Kidney (tissue), 14 donors: ENCODE measurements around the gene SIRPA. TPM values are rescaled to one million over a fixed set of nuclear protein-coding genes. Genes with fewer than 3 reads are reported as not detected.

Source experiments
- DNase-seq, 5 donors: peaks; one replicate each; pipeline ENCODE4 v3.0.0-alpha.2; 2013 to 2020
- FAIRE-seq: peaks from 2 replicates; lab custom pipeline; 2012; peaks lifted over from hg19 to GRCh38; lab: Jason Lieb, UNC
- H3K27ac ChIP-seq, 2 donors: one replicate each; pipeline ENCODE4 v1.7.0; 2013; ENCODE audit warnings: low read depth in 2 of 2, low read length in 2 of 2, inconsistent platforms in 1 of 2
- H3K27me3 ChIP-seq: one replicate; pipeline ENCODE4 v1.7.1; 2013; ENCODE audit warnings: low read length, inconsistent platforms; ENCODE audit not compliant: control insufficient read depth, insufficient read depth
- H3K36me3 ChIP-seq, 3 donors: one replicate each; pipeline versions ENCODE4 v1.7.0 to v1.7.1; 2013; ENCODE audit warnings: low read length in 3 of 3, control low read depth in 1 of 3, inconsistent platforms in 1 of 3; ENCODE audit not compliant: insufficient read depth in 3 of 3, control insufficient read depth in 2 of 3
- H3K4me1 ChIP-seq, 3 donors: one replicate each; pipeline versions ENCODE4 v1.7.0 to v1.7.1; 2013; ENCODE audit warnings: low read length in 3 of 3, inconsistent platforms in 1 of 3, low read depth in 1 of 3; ENCODE audit not compliant: control insufficient read depth in 2 of 3, insufficient read depth in 2 of 3
- H3K4me3 ChIP-seq, 3 donors: one replicate each; pipeline versions ENCODE4 v1.7.0 to v1.8.1; 2013; ENCODE audit warnings: low read length in 3 of 3, control low read depth in 1 of 3, inconsistent platforms in 1 of 3
- H3K9ac ChIP-seq, 3 donors: one replicate each; pipeline versions ENCODE4 v1.7.0 to v1.7.1; 2013; ENCODE audit warnings: low read length in 3 of 3, control low read depth in 1 of 3, inconsistent platforms in 1 of 3
- H3K9me3 ChIP-seq, 3 donors: one replicate each; pipeline versions ENCODE4 v1.7.0 to v1.7.1; 2013; ENCODE audit warnings: low read length in 3 of 3, control low read depth in 1 of 3, inconsistent platforms in 1 of 3; ENCODE audit not compliant: control insufficient read depth in 2 of 3, insufficient read depth in 1 of 3
- intact Hi-C: fragments of 100-400 bp; cut with DNase I; formaldehyde crosslinking; loops from one replicate; pipeline ENCODE4 v1.11.1; 2022
- polyA plus RNA-seq: library from polyadenylated mRNA; stranded (reverse); fragments of 350-450 nt; fragmentation: Illumina TruSeq; extraction: RNeasy Lipid Tissue Mini Kit (QIAGEN cat#74804); gene quantifications from one replicate; pipeline ENCODE4 v1.2.3, GENCODE V29; 2014; ENCODE audit warnings: low read depth, low replicate concordance; ENCODE audit not compliant: insufficient read depth
- total RNA-seq: library from RNA; stranded (reverse); fragmentation: NEBNext Ultra II Directional; extraction: Animal tissue kit (Norgen Biotek cat#: 25700); gene quantifications from one replicate; pipeline ENCODE4 v1.2.1, GENCODE V29; 2021
- TF ChIP-seq, protein P1 (sequence below): IDR thresholded peaks from 3 replicates; pipeline ENCODE4 v1.5.1; 2012; ENCODE audit warnings: mild to moderate bottlenecking, moderate library complexity, borderline replicate concordance; ENCODE audit not compliant: insufficient read depth; ENCODE audit errors: extremely low read depth
- donor health status: control.
- donor health status: control.
- donor health status: control.
- donor health status: control.
- donor health status: control.
- donor health status: DM: yes; HTN: yes; CAD: no.
- donor health status: Normal renal cell carcinoma (clear cell type).

The SIRPA gene
- total and polyA plus RNA-seq, 2 donors from 2014 or later = 24.7 to 46.6 TPM

DNA sequence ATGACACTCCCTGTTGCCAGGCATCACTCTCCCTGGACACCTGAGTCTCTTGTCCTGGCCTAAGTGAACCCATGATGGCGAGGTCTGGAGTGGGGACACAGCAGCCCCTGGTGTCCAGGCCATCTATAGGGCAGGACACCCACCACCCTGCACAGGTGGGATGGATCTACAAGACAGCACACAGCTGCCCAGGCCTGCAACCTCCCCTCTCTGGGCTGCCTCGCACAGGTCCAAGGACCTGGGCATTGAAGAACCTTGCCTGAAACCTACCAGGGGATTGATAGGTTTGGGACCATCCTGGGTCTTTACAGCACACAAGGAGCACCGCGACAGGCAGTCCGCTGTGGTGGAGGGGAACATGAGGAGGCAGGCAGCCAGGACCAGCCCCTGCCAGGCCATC is 87.5 kb downstream of the SIRPA start:
- Histone ChIP-seq H3K9ac (no peak overlapping the region), H3K4me1 (no peaks in the 10 kb centered on the region), H3K27me3 (no peaks in the 10 kb centered on the region), H3K36me3 (no peaks in the 10 kb centered on the region), H3K4me3 (no peak overlapping the region), H3K27ac (no peak overlapping the region), H3K9me3 (no peaks in the 10 kb centered on the region)
- FAIRE-seq (no peak), DNase-seq (no peak)
- intact Hi-C loops = no loop called here
- TF ChIP-seq, protein P1, sequence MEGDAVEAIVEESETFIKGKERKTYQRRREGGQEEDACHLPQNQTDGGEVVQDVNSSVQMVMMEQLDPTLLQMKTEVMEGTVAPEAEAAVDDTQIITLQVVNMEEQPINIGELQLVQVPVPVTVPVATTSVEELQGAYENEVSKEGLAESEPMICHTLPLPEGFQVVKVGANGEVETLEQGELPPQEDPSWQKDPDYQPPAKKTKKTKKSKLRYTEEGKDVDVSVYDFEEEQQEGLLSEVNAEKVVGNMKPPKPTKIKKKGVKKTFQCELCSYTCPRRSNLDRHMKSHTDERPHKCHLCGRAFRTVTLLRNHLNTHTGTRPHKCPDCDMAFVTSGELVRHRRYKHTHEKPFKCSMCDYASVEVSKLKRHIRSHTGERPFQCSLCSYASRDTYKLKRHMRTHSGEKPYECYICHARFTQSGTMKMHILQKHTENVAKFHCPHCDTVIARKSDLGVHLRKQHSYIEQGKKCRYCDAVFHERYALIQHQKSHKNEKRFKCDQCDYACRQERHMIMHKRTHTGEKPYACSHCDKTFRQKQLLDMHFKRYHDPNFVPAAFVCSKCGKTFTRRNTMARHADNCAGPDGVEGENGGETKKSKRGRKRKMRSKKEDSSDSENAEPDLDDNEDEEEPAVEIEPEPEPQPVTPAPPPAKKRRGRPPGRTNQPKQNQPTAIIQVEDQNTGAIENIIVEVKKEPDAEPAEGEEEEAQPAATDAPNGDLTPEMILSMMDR = no peak

DNA sequence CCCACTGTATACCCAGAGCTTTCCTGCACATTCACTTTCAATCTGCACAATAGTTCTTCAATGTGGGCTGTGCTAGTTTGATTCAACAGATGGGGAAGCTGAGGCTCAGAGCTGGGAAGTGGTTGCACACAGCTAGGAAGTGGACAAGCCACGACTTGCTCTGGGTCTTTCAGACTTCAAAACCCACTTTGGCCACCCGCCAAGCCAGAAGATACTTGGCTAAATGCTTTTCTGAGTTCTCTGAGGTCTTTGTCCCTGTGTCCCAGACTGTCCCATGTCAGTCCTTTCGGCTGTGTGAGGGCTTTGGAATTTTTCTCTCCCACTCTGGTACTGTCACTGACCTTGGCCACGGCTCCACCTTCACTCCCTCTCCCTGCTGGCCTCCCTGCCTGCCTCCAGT is 88.1 kb downstream of the SIRPA start:
- intact Hi-C loops = no loop called here
- H3K9ac ChIP-seq = no peak overlapping the region
- H3K4me3 ChIP-seq = no peak overlapping the region
- no peaks in the 10 kb centered on the region for H3K27me3 ChIP-seq
- FAIRE-seq (no peak), DNase-seq (no peak)
- TF ChIP-seq, protein P1 = no peak
- no peaks in the 10 kb centered on the region for H3K4me1 ChIP-seq
- no peaks in the 10 kb centered on the region for H3K36me3 ChIP-seq
- no peaks in the 10 kb centered on the region for H3K9me3 ChIP-seq
- no peak overlapping the region for H3K27ac ChIP-seq

DNA sequence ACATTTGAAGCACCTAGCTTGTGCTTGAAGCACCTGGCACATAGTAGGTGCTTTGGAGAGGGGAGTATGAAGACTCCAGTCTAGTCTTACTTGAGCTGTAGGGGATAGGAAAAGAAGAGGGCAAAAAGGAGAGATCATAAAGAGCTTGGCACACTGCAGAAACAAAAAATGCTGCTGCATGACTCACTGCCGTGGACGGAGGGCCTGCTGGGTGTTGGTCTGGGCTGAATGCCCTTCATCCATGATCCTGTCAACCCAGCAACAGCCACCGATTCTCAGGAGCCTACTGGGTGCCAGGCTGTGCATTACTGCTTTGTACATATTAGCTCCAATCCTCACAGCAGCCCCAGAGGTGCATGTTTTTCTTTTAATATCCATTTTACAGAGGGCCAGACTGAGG is 92.6 kb downstream of the SIRPA start:
- TF ChIP-seq, protein P1 = no peak
- Histone ChIP-seq H3K27ac (no peak overlapping the region), H3K9ac (no peak overlapping the region), H3K27me3 (no peaks in the 10 kb centered on the region), H3K9me3 (no peaks in the 10 kb centered on the region), H3K36me3 (no peaks in the 10 kb centered on the region), H3K4me3 (no peak overlapping the region), H3K4me1 (no peaks in the 10 kb centered on the region)
- DNase-seq (no peak), FAIRE-seq (no peak)
- intact Hi-C loops = no loop called here

Other genes with a start within 250 kb of the SIRPA start
- gene SIRPG, start 237.6 kb upstream of the SIRPA start, total RNA-seq = 2.5 TPM
- not detected for gene SIRPG, start 237.6 kb upstream of the SIRPA start, polyA plus RNA-seq
- gene PDYN, start 98.7 kb downstream of the SIRPA start, total RNA-seq = not detected
- not detected for gene PDYN, start 98.7 kb downstream of the SIRPA start, polyA plus RNA-seq
- gene STK35, start 206.4 kb downstream of the SIRPA start, total RNA-seq = 16.5 TPM
- 3.7 TPM for gene STK35, start 206.4 kb downstream of the SIRPA start, polyA plus RNA-seq